Fibroblast of lung (primary cell): ENCODE results near the gene CGB5. TPM values are rescaled to one million over a fixed set of nuclear protein-coding genes. Genes with fewer than 3 reads are reported as not detected.
"Not testable (repeated sequence)": the region's sequence is repeated elsewhere in the genome, so short reads cannot be mapped to it uniquely, and the experiment has no call there.

Source experiments
- DNase-seq, 2 donors: peaks; one replicate each; pipeline versions ENCODE4 v3.0.0 to v3.0.0-alpha.2; 2010; ENCODE audit warnings: low read depth in 2 of 2
- H2AFZ ChIP-seq: 2 replicates; pipeline ENCODE4 v1.5.1; 2012; ENCODE audit warnings: low read length, control low read depth, inconsistent platforms
- H3K27ac ChIP-seq: 2 replicates; pipeline ENCODE4 v1.5.1; 2011; ENCODE audit warnings: low read length, control low read depth; ENCODE audit not compliant: insufficient read depth
- H3K27me3 ChIP-seq: 2 replicates; pipeline ENCODE4 v1.5.1; 2011; ENCODE audit warnings: mild to moderate bottlenecking, low read length; ENCODE audit not compliant: control insufficient read depth, insufficient read depth
- H3K36me3 ChIP-seq: 2 replicates; pipeline ENCODE4 v1.5.1; 2011; ENCODE audit warnings: low read length; ENCODE audit not compliant: control insufficient read depth, insufficient read depth
- H3K4me1 ChIP-seq: 2 replicates; pipeline ENCODE4 v1.5.1; 2011; ENCODE audit warnings: low read length; ENCODE audit not compliant: control insufficient read depth, insufficient read depth; ENCODE audit errors: extremely low read depth
- H3K4me2 ChIP-seq: 2 replicates; pipeline ENCODE4 v1.5.1; 2011; ENCODE audit warnings: low read length, control low read depth; ENCODE audit not compliant: insufficient read depth; ENCODE audit errors: extremely low read depth
- H3K4me3 ChIP-seq, 4 experiments: fragments of 200-600 bp in 1 of 4; sonication (generic) in 1 of 4; replicated peaks in 1 of 4; 2 replicates each; pipeline ENCODE4 v1.5.1; 2011 to 2016; ENCODE audit warnings: low read length in 4 of 4, low read depth in 3 of 4, mild to moderate bottlenecking in 3 of 4, control low read depth in 2 of 4, inconsistent platforms in 1 of 4, mixed read lengths in 1 of 4; ENCODE audit not compliant: insufficient read depth in 1 of 4; ENCODE audit errors: control extremely low read depth in 1 of 4
- H3K79me2 ChIP-seq: 2 replicates; pipeline ENCODE4 v1.5.1; 2012; ENCODE audit warnings: mild to moderate bottlenecking, low read length, inconsistent platforms; ENCODE audit not compliant: control insufficient read depth, insufficient read depth
- H3K9ac ChIP-seq: 2 replicates; pipeline ENCODE4 v1.5.1; 2011; ENCODE audit warnings: mild to moderate bottlenecking, low read length, control low read depth; ENCODE audit not compliant: insufficient read depth
- H3K9me3 ChIP-seq: 2 replicates; pipeline ENCODE4 v1.5.1; 2012; ENCODE audit warnings: low read depth, low read length; ENCODE audit not compliant: control insufficient read depth, insufficient read depth
- H4K20me1 ChIP-seq: 2 replicates; pipeline ENCODE4 v1.5.1; 2011; ENCODE audit warnings: low read length; ENCODE audit not compliant: control insufficient read depth, insufficient read depth; ENCODE audit errors: extremely low read depth
- CTCF ChIP-seq, 2 donors: IDR thresholded peaks in 1 of 2; conservative IDR thresholded peaks in 1 of 2; 1 replicate in 1 of 2; 2 replicates in 1 of 2; pipeline ENCODE4 v1.5.1; 2011 to 2012; ENCODE audit warnings: low read length in 2 of 2, control low read depth in 1 of 2, inconsistent platforms in 1 of 2, low read depth in 1 of 2, mild to moderate bottlenecking in 1 of 2
- polyA plus RNA-seq, 2 donors: library from polyadenylated mRNA; depleted of rRNA in 1 of 2; stranded (reverse) in 1 of 2; unstranded in 1 of 2; fragments of >200 nt; gene quantifications; 2 replicates each; pipeline ENCODE4 v1.2.1, GENCODE V29; 2011 to 2012; ENCODE audit warnings: missing spikeins in 1 of 2
- total RNA-seq: library from RNA; depleted of rRNA; stranded (reverse); fragments of >200 nt; gene quantifications from 2 replicates; pipeline ENCODE4 v1.2.1, GENCODE V29; 2014

Gene CGB5
- total and polyA plus RNA-seq, 2 donors (not counting 1 experiment from before 2014, with no cell fraction given): not detected

- H3K4me3 ChIP-seq, H3K4me2 ChIP-seq, DNase-seq, H4K20me1 ChIP-seq, H3K9me3 ChIP-seq, H3K79me2 ChIP-seq, H2AFZ ChIP-seq, H3K4me1 ChIP-seq, H3K36me3 ChIP-seq, H3K9ac ChIP-seq, H3K27ac ChIP-seq, H3K27me3 ChIP-seq: not testable (repeated sequence)
These were observed 15.0 kb upstream of the CGB5 start for GRCh38 chr19:49028686-49029085.

- not testable (repeated sequence) for H3K79me2 ChIP-seq, H3K9me3 ChIP-seq, H2AFZ ChIP-seq, H3K36me3 ChIP-seq, H4K20me1 ChIP-seq, H3K4me3 ChIP-seq, H3K27me3 ChIP-seq, H3K9ac ChIP-seq, H3K4me2 ChIP-seq, H3K4me1 ChIP-seq, H3K27ac ChIP-seq
- DNase-seq: peak in 1 of 2 donors; percentile 66
These were observed 13.9 kb upstream of the CGB5 start for GRCh38 chr19:49029749-49030148.

GRCh38 chr19:49030323-49030722 lies 13.3 kb upstream of the CGB5 start:
- not testable (repeated sequence) for DNase-seq, H3K27me3 ChIP-seq, H3K4me3 ChIP-seq

GRCh38 chr19:49031642-49032301 lies 11.9 kb upstream of the CGB5 start, which contains the start of gene CGB2:
CGB2 (plus strand) TSS chr19:49031890; CDS start chr19:49032096, 206 bp downstream.
- H4K20me1 ChIP-seq, H3K27ac ChIP-seq, DNase-seq, H3K4me2 ChIP-seq, H3K4me3 ChIP-seq, H3K9me3 ChIP-seq, H2AFZ ChIP-seq, H3K36me3 ChIP-seq, H3K27me3 ChIP-seq, H3K79me2 ChIP-seq, H3K9ac ChIP-seq, H3K4me1 ChIP-seq: not testable (repeated sequence)
- peak in 1 of 2 donors; percentile 23 for TF ChIP-seq CTCF (conservative IDR thresholded peaks at IDR 0.05 in 1 of 2, IDR thresholded peaks at IDR 0.05 in 1 of 2; ENCODE audit: low read depth in 1 of 2, low read length in 2 of 2)

More at GRCh38 chr19:49030323-49030722, 13.3 kb upstream of the CGB5 start:
- not testable (repeated sequence) for H2AFZ ChIP-seq, H3K79me2 ChIP-seq, H3K4me1 ChIP-seq, H4K20me1 ChIP-seq, H3K27ac ChIP-seq, H3K9me3 ChIP-seq, H3K36me3 ChIP-seq, H3K9ac ChIP-seq, H3K4me2 ChIP-seq
